ENCODE data around the gene HPF1.

HPF1 gene

DNA sequence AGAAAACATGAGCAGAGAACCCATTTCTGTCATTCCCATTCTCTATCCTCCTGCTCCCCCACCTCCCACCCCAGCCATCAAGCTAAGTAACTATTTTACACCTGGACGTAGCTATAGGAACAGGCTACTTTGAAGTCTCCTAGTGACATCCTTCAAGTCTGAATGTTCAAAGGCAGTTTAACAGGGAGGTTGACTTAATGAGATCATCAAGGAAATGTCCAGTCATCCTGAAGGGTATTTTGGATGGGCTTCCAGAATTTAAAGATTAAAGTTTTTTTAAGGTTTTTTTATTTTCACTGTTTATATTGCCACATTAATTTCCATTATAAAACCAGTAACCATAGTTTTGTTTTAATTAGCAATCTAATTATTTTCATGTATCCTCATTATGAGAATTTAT, 41.1 kb downstream of the HPF1 start:
- DNase-seq (ENCODE audit: low read depth), result no peak
- no peak overlapping the region for H3K4me3 ChIP-seq (ENCODE audit: low read depth, low read length)
- no peak for TF ChIP-seq CTCF (IDR thresholded peaks at IDR 0.05; ENCODE audit: control insufficient read depth, extremely low read depth, insufficient read depth)

DNA sequence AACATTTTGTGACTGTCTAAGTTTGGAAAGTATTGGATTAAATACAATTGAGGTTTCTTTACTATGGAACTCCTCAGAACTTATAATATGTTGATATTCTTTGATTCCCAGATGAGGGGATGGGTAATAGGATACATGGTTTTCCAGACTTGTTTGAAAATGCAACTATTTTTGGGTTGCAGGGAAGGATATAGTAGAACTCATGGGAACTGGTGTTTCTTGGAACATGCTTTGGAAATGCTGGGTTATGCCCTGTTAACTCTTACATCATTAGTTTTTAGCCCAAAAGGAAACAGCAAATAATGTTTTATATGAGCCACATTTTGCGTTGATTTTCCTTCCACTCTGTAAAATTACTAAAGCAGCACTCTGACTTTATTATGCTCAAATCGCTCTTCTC, 41.9 kb downstream of the HPF1 start:
- no peak overlapping the region for H3K4me3 ChIP-seq (ENCODE audit: low read depth, low read length)
- no peak for TF ChIP-seq CTCF (IDR thresholded peaks at IDR 0.05; ENCODE audit: control insufficient read depth, extremely low read depth, insufficient read depth)
- DNase-seq (ENCODE audit: low read depth), result no peak

DNA sequence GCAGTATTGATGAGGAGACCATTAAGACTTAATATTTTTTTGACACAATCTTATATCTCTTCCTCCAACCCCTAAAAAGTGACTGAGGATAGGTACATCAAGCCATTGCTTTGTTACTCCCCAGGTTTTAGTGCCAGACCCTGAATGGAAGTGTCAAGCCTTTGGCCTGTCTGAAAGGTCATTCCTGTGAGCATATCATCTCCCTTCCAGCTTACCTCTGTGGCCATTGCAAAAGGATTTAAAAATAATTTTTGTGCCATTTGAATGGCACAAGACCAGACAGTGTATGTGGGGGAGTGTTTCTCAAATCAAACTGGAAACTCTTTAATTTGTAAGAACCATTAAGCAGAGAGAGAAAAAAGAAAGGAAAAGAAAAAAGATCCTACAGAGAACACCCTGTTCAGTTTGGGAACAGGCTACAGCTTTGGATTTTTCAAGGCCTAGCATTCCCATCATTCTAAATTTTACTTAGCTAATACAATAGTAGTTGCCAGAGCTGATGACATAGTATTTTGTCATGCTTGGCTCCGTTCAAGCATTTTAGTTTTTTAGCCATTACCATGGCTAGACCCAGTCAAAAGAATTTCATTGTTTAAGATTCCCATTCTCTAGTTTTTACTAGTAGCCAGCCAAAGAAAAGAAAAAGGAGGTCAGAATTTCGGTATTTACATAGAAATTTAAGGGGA, 49.6 kb downstream of the HPF1 start:
- H3K4me3 ChIP-seq (ENCODE audit: low read depth, low read length), result no peak overlapping the region
- no peak for TF ChIP-seq CTCF (IDR thresholded peaks at IDR 0.05; ENCODE audit: control insufficient read depth, extremely low read depth, insufficient read depth)
- DNase-seq (ENCODE audit: low read depth), result no peak

DNA sequence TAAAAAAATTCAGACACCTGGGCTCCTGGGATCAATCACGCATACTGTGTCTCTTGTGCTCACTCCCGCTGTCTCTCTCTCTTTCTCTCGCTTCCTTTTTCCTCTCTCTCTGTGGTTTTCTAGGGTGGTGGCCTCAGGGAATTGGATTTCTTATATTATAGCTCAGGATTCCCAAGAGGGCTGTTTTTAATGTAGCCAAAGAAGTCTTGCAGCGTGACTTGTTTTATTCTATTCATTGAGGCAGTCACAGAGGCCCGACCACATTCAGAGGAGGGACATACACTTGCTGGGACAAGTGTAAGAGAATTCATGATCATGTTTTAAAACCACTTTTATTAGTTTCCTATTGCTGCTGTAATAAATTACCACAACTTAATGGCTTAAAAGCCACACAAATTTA, 59.4 kb downstream of the HPF1 start:
- DNase-seq (ENCODE audit: low read depth), result no peak
- H3K4me3 ChIP-seq (ENCODE audit: low read depth, low read length), result no peak overlapping the region
- TF ChIP-seq CTCF (IDR thresholded peaks at IDR 0.05; ENCODE audit: control insufficient read depth, extremely low read depth, insufficient read depth), result no peak

- TF ChIP-seq CTCF (IDR thresholded peaks at IDR 0.05; ENCODE audit: control insufficient read depth, extremely low read depth, insufficient read depth), result no peak
- no peak for DNase-seq (ENCODE audit: low read depth)
- no peak overlapping the region for H3K4me3 ChIP-seq (ENCODE audit: low read depth, low read length)
These were observed 67.0 kb downstream of the HPF1 start for GRCh38 chr4:169690787-169691186.

DNA sequence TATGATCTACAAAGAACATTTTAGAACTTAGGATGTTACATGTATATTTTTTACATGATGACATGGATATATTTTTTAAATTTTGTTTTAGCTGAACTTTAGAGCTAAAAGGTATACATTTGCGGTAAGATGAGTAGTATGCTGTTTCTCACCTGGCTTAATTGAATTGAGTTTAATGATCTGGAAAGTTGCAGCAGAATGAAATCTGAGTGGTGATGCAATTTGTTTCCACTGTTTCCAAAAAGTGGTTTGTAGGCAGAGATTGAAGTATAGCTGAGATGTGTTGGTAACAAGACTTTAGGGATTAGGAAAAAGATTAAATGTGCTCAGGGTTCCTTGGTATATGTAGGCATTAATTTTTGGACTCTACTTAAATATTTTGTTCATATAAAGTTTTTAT, 68.1 kb downstream of the HPF1 start:
- TF ChIP-seq CTCF (IDR thresholded peaks at IDR 0.05; ENCODE audit: control insufficient read depth, extremely low read depth, insufficient read depth), result no peak
- H3K4me3 ChIP-seq (ENCODE audit: low read depth, low read length), result no peak overlapping the region
- no peak for DNase-seq (ENCODE audit: low read depth)

DNA sequence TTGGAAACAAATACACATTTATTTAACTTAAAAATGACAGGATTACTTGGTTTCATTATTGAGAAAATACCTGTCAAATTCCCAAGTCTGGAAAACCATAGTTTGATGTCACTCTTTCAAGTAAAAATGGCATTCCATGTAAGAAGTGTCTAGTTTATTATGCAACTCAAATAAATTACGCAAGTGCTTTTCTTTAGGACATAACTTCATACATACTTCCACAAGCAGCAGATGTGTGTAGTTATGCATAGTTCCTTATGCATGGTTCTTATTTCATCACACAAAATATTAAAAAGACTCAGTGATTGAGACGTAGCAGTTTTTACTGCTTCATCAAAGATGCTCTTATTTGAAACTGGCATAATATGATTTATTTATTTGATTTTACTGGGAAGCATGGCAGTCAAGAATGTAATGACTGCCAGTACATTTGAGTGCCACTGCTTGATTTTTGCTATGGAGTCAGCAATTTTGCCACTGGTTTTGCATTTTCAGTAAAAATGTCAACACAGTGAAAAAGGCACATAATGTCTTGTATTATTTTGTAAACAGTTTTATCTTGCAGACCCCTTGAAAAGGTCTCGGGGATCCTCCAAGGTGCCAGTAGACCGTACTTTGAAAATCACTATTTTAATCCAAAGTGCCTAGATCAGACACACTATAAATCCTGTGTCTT, 75.2 kb downstream of the HPF1 start:
- no peak for DNase-seq (ENCODE audit: low read depth)
- no peak overlapping the region for H3K4me3 ChIP-seq (ENCODE audit: low read depth, low read length)
- TF ChIP-seq CTCF (IDR thresholded peaks at IDR 0.05; ENCODE audit: control insufficient read depth, extremely low read depth, insufficient read depth), result no peak

Measured in LNCaP clone FGC (cell line).